GM18873 (cell line): ENCODE data around the gene PLCB4.
"Not testable (repeated sequence)": the region's sequence is repeated elsewhere in the genome, so short reads cannot be mapped to it uniquely, and the experiment has no call there.

ENCODE experiments used
- ATAC-seq: cut with Tn5 transposase; IDR thresholded peaks from one replicate; pipeline ENCODE4 v1.9.1; 2021; ENCODE audit warnings: mild to moderate bottlenecking, moderate library complexity, moderate number of reproducible peaks; ENCODE audit not compliant: unreplicated experiment, low FRiP score

The PLCB4 gene

DNA sequence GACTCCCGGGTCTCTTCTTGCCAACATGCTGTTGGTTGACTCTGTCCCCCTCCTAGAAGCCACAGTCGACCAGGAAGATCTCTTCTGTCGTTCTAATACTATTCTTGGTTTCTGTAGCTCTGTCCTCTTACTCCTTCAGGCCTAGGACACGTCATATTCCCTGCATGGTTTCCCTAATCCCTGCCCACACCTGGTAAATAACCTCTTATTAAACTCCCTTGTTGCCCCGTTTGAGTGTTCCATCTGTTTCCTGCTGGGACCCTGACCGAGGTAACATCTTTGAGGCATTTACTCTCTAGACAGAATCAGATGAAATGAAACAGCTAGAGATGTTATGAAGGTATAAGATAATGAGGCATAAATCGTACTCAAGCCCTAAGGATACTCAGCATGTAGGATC is 68.1 kb downstream of the PLCB4 start:
- ATAC-seq: no peak

DNA sequence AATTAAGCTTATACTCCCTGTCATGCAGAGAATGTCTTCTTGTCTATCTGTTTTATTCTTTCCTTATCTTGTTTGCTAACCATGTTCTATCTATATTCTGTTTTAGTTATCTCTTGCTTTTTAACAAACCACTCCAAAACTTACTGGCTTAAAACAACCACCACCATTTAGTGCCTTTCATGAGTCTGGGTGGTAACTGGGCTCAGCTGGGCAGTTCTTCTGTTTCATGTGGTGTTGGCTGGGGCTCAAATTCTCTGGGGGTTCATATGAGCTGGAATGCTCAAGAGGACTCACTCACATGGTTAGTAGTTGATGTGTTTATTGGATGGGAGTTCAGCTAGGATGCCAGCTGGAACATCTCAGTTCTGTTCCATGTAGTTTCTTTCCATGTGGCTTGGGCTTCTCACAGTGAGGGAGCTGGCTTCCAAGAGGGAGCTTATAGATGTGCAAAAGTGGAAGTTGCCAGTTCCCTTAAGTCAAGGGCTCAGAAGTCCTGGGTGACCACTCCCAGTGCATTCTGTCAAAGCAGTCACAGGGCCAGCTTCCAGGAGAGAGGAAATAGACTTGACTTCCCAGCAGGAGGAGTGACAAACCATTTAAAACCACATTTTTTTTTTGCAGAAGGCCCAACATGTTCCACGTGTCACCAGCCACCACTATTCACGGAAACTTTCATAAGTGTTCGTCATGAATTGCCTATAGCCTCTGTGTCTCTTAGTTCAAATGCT is 70.4 kb downstream of the PLCB4 start:
- no peak for ATAC-seq

DNA sequence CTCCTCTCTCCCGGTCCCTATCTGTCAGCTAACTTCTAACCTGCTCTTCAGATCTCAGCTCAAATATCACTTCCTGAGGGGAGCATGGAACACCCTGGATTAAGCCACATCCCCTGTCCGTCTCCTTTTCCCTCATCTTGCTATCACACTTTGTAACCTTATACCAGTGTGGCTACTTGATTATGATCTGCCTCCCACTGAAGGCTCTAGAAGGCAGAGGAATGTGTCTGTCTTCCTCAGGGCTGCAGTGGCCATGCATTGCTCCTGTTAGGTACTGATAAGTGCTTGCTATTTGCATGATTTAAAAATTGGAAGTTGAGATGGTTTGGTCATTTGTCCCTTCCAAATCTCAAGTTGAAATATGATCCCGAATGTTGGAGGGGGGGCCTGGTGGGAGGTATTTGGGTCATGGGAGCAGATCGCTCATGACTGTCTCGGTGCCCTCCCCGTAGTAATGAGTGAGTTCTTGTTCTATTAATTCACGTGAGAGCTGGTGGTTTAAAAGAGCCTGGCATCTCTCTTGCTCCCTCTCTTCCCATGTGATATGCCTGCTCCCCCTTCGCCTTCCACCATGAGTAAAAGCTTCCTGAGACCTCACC is 71.4 kb downstream of the PLCB4 start:
- ATAC-seq: no peak

DNA sequence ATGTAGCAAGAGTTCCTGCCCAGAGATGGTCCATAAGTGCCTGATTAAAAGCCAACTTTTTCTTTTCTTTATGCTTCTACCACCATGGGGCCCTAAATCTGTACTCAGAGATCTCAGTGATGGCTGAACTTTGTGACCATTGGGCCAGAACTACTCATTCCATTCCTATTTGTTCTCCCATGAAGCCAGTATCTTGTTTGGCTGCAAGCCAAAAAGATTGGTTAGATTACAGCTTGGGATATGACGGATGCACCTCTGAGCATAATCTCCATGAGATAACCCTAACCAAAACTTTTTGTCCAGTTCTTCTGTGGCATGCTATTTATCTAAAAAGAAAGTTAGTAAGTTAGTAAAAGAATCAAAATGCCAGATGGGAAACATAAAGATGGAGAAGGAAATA is 72.2 kb downstream of the PLCB4 start:
- no peak for ATAC-seq

DNA sequence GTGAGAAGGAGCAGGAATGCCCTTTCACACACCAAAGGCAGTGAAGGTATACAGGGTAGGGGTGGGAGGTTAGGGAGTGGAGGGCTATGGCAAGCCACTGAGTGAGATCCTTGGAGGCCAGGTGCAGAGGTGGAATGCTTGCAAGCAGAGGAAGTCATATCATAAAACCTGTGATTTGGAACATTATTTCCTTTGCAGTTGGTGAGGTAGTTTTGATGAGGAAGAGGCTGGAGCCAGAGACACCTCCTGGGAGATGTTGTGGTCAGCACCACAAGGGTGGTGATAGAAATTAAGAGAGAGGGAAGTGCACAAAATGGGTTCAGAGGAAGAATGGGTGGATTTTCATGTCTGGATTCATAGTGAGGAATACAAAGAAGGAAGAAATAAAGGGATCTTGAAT is 73.0 kb downstream of the PLCB4 start:
- ATAC-seq: no peak

DNA sequence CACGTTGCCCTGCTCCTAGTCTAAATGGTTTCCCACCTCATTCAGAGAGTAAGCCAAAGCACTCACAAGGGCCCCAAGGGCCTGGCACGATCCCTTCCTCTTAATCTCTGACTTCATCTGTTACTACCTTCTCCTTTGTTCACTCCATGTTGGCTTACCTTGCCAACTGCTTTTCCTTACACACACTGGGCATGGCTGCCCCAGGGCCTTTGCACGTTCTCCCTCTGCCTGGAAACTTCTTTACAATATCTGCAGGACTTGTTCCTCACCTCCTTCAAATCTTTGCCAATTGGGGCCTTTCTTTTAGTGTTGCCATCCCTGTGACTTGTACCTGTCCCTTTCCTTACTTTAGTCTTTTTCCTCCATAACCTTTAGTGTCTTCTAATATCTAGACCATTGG is 73.9 kb downstream of the PLCB4 start:
- ATAC-seq: no peak

DNA sequence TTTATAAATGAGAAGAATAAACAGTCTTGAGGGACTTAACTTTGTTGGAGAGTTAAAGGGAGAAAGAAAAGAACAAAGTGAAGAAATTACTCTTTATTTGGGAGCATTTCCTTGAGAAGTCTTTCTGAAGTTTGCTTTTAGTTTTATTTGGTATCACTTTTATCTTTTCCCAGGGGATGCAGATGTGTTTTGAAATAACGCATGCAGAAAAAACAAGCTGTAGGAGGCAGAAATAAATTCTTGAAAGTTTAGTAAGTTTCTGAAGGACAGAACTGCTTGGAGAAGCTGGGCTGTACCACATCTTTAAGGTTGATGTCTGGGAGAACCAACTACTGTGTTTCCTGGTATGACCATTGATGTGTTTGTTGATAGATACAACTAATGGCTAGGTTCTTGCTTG is 75.0 kb downstream of the PLCB4 start:
- no peak for ATAC-seq

DNA sequence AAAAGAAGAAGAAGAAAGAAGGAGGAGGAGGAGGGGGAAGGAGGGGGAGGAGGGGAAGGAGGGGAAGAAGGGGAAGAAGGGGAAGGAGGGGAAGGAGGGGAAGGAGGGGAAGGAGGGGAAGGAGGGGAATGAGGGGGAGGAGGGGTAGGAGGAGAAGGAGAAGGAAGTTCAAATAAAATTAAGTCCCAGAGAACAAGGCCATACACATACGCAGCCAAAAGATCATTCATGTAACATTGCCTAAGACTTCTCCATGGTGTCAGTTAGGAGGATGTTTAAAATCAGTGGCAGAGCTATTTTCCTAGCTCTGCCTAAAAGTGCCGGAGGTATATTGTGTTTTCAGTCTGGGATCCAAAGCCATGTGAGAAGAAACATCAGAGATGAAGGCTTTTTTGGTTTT is 75.8 kb downstream of the PLCB4 start:
- ATAC-seq: no peak

DNA sequence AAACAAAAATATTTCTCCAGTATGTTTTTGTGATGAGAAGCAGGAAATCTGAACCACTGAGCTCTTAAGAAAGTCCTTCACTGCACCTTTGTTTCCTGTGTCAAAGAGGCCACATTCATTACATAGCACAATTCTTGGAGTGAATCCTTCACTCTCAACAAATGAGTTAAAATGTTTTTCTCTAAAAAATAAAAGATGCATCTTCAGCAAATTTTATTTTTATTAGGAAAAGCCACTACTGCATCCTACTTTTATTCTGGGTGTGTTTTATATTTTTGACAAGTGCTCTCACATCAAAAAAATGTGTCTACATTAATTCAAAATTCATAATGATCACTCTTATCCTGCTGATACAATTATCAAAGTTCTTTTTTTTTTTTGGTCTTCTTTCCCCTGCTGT is 76.3 kb downstream of the PLCB4 start:
- ATAC-seq: no peak

DNA sequence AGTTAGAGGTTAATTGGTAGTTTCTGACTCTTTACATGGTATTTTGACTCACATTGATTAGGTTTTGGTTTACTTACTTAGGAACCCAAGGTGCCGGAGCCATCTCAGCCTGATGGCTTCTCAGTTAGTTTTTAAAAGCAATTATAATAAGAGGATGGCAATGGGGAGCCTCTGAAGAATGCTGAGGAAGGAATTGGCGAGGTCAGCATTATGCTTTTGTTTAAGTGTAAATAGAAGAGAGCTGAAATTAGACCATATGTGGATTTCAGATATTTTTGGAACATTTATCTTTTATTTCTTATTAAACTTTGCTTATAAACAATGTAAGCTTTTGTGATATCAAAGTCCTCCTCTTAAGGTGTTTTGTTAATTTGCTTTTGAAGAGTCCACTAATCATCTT is 77.8 kb downstream of the PLCB4 start:
- no peak for ATAC-seq

DNA sequence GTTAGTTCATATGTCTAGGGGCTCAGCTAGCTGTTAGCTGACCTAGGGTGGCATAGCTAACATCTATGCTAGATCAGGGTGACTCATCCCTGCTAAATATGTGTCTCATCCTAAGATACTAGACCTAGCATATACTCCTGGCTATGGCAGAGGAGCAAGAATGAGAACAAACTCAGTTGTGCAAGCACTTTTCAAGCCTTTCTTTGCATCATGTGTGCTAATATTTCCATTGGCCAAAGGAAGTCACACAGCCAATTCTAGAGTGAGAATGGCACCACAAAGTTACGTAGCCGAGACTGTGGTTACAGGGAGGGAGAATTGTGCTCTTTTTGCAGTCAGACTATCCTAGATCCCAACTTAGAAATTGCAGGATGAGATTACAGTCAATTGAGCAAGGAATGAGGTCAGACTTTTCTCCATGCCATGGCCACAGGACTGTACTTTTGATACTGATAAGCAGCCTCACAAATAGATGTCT is 78.7 kb downstream of the PLCB4 start:
- no peak for ATAC-seq

DNA sequence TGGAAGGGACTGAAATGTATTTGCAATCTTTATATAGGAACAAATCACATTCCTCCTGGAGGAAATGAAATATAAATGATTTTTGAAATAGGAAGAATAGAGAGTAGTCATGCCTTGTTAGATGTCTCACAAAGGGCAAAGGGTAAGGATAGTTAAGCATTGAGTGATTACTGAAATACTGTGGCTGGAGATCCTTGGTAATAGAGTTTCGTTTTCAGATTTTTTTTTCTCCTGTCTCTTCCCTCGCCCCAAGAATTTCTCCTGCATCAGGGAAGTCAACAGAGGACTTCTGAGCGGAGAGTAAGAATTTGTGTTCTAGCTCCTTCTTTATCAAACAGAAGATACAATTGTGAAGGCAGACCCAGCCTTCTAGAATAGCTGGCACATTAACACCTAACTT is 79.4 kb downstream of the PLCB4 start:
- no peak for ATAC-seq

DNA sequence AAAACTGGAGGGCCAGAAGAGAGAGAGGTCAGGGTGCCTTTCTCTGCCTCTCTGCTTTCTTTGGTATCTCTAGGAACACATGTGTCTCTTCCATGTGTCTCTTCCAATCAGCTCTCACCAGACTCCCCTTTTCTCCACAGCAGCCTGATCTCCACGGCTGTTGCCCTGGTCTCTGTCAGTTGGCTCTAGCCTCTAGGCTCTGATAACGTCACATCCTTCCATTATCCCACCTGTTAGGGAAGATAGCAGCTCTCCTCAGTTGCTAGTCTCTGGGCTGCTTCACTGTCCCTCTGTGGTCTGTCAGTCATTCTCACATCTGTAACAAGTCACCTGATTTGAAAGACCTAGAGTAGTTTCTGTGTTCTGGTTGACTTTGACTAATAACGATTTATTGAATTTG is 80.2 kb downstream of the PLCB4 start:
- no peak for ATAC-seq

DNA sequence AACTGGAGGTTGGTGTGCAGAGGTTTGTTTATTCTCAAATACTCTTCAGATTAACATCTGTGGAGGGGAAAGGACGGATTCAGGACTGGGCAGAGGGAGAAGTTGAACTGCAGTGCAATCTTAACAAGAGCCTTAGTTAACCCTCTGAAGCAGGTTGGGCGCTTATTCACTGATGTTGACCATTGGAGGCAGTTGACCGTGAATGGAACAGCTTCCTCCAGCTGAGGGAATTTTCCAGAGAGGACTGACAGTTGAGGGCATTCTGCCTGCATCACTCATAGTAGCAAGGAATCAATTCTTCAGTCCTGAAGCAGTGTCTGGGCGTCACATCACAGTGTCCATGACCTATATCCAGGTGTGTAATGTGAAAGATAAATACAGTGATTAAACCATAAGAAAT is 80.9 kb downstream of the PLCB4 start:
- no peak for ATAC-seq

DNA sequence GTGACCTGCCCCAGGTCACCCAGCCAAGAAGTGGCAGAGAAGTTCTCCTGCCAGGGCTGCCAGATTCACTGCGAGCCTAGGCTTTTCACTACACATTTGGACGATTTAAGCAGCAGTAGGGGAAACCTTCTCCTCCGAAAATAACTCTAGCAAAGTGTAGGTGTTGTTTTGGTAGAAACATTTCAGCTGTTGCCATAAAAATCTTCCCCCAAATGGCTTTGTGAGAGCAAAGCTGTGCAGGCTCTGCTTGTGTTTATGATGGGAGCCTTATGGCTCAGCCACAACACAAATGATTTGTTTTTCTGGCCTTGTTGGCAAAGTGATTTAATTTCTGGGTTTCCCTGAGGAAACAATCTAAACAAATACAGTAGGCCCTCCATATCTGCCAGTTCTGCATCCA is 81.8 kb downstream of the PLCB4 start:
- no peak for ATAC-seq

DNA sequence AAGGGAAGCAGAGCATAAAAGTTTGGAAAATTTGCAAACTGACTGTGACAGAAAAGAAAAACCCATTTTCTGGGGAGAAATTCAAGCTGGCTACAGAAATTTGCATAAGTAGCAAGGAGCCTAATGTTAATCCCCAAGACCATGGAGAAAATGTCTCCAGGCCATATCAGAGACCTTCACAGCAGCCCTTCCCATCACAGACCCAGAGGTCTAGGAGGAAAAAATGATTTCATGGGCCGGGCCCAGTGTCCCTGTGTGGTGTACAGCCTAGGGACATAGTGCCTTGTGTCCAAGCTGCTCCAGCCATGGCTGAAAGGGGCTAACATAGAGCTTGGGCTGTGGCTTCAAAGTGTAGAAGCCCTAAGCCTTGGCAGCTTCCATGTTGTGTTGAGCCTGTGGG is 83.3 kb downstream of the PLCB4 start:
- ATAC-seq: not testable (repeated sequence)

DNA sequence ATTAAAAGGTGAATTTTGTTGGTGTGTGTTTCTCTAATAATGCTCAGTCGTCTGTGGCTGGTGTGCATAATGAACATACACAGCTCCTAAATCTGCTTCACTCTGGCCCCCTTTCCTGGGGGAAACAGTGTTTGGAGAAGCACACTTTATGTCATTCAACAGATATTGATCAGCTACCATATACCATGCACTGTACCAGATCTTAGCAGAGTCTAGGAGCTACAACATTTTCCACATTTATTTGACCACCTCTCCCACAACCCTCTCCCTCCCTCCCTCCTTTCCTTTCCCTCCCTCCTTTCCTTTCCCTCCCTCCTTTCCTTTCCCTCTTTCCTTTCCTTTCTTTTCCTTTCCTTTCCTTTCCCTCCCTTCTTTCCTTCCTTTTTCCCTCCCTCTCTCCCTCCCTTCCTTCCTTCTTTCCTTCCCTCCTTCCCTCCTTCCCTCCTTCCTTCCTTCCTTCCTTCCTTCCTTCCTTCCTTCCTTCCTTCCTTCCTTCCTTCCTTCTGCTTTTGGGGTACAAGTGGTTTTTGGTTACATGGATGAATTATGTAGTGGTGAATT is 85.7 kb downstream of the PLCB4 start:
- no peak for ATAC-seq

DNA sequence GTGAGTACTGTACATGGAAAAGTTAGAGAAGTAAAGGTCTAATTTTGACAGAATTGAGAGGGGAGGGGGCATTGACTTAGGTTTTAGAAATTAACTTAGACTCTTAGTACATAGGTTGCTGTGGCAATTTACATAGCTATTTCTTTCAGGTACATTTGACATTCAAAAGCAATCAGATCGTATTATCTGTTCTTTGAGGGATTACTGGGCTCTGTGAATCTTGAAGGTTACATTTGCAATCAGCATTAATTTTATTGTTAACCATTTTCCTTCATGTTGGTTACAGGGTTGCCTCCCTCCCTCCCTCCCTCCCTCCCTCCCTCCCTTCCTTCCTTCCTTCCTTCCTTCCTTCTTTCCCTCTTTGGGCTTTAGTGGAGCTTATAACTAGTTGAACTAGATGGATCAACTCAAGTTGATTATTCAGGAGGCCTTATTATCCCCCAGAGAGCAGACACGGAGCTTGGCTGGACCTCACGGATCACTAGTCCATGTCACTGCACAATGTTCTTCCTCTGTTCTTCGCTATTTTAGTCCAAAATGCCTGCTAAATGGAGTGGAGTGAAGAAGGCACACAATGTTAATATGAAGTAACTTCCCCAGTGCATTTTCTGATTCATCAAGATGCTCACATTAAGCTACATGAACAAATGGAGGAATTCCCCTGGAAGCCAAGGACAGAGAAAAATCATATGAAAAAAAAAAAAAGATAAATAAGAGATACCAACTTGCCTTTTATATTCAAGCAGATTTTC is 87.8 kb downstream of the PLCB4 start:
- no peak for ATAC-seq

DNA sequence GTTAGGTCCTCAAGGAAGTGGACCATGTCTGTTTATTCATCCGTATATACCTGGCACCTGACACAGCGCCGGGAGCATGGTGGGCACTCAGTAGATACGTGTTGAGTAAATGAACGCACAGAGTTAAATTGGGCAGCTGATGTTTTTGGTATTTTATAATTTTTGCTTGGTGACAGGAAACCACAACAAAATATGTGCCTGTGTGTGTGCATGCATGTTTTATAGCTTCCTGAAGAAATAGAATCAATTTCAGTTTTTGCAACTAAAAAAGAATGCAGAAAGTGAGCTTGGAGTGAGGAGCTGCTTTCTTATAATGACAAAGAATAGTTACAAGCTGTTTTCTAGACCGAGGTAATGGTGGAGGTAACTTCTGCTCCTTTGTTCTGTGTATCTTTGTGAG is 91.4 kb downstream of the PLCB4 start:
- no peak for ATAC-seq

DNA sequence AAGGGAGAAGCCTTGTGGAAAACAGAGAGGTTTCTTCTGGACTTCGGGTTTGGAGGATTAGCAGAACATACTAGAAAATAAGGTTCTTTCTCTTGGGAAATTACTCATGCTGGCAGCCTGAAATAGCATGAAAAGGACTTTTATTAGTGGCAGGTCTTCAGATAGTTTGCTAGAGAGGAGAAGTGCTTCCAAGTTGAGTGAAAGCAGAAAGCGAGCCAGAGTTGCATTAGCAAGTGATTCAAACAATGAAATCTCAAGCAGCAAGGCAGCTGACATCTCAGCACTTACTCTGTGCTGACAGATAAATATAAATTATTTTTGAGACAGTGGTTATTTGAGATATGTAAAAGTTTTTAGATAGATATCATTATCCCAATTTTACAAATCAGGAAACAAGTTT is 91.9 kb downstream of the PLCB4 start:
- no peak for ATAC-seq

DNA sequence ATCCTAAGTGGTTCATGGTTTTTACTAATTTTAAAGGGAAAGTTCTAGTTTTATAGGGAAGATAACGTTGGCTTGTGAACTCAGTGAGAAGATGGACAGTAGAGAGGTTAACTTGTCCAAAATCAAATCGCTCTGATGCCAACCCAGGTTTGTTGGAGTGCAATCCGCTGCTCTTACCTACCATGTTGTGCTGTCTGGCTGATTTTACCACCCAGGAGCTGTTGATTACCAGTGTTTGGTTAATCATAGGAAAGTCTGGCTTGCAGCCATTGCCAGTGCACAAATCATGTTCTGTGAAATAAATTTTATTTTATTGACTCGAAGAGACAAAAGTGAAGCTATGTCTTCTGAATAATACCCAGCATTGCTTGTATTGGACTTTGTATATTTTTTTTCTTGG is 92.4 kb downstream of the PLCB4 start:
- no peak for ATAC-seq
